Suppressor macrophage treated with lipopolysaccharide for 1 hour (primary cell): ENCODE measurements around the gene HYAL3.
"Not testable (repeated sequence)": the region's sequence is repeated elsewhere in the genome, so short reads cannot be mapped to it uniquely, and the experiment has no call there.

Source experiments
- DNase-seq, 3 donors: peaks; one replicate each; pipeline ENCODE4 v3.0.0-alpha.2; 2020 to 2022

The HYAL3 gene

GRCh38 chr3:50254577-50255250 is 44.5 kb downstream of the HYAL3 start:
- DNase-seq = peak; percentile 93 to 94 (median 94)

GRCh38 chr3:50251220-50251619 is 48.0 kb downstream of the HYAL3 start:
- peak; percentile 66 to 73 (median 69) for DNase-seq

- no peak for DNase-seq
These were observed 48.7 kb downstream of the HYAL3 start for GRCh38 chr3:50250514-50250913.

GRCh38 chr3:50249457-50249856 is 49.7 kb downstream of the HYAL3 start:
- DNase-seq = no peak

- peak in 1 of 3 donors; percentile 43 for DNase-seq
These were observed 50.8 kb downstream of the HYAL3 start for GRCh38 chr3:50248387-50248786.

GRCh38 chr3:50246517-50246954 is 52.7 kb downstream of the HYAL3 start:
- peak; percentile 88 to 91 (median 89) for DNase-seq

GRCh38 chr3:50245831-50246516 is 53.2 kb downstream of the HYAL3 start:
- peak; percentile 90 to 98 (median 94) for DNase-seq

GRCh38 chr3:50245251-50245745 is 53.9 kb downstream of the HYAL3 start:
- no peak for DNase-seq

- not testable (repeated sequence) for DNase-seq
These were observed 54.4 kb downstream of the HYAL3 start for GRCh38 chr3:50244813-50245212.

GRCh38 chr3:50243543-50243895 is 55.7 kb downstream of the HYAL3 start:
- DNase-seq = no peak

GRCh38 chr3:50242851-50243542 is 56.2 kb downstream of the HYAL3 start:
- peak; percentile 95 to 98 (median 95) for DNase-seq
